Stimulated activated CD8-positive, alpha-beta memory T cell treated with anti-CD3 and anti-CD28 coated beads, Interleukin-7, amount 100 ng/mL, for 1 hour (primary cell): Measurements from ENCODE around the gene PGP.

ENCODE experiments used
- DNase-seq, 2 donors: peaks; one replicate each; pipeline ENCODE4 v3.0.0-alpha.2; 2020; ENCODE audit warnings: low read depth in 2 of 2

PGP gene

GRCh38 chr16:2237493-2238149, 23.0 kb upstream of the PGP start:
- DNase-seq, result no peak

- DNase-seq, result no peak
These were observed 22.5 kb upstream of the PGP start for GRCh38 chr16:2237102-2237482.

DNA sequence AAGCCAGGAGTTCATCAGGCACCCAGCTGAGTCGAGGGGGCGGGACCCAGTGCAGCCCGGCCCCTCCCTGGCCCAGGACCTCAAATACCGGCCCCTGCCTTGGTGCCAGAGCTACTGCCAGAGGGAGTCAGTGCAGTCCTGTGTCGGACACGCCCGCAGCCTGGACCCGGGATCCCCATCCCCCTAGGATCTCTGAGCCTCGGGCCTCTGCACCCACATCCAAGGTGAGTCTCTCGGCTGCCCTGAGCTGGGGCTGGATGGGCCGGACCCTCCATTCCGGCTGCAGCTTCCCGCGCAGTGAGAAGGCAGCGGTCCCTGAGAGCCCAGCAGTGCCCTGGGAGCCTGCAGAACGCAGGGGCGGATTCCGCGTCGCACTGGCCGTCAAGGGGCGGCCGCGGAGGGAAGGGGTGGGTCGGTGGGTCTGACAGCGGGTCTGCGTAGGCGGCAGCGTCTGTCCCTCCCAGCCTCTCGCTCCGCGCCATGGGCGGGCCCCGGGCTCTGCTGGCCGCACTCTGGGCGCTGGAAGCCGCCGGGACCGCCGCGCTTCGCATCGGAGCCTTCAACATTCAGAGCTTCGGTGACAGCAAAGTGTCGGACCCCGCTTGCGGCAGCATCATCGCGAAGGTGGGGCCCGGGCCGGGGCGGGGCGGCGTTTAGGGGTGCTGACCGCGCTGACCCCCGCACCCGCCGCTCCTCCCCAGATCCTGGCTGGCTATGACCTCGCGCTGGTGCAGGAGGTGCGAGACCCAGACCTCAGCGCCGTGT, 21.9 kb upstream of the PGP start, which contains the start of gene DNASE1L2:
Gene DNASE1L2, plus strand, starts transcription at position 108 of the 765 bp plus-strand sequence. Its CDS starts 373 bp downstream, at position 481.
- DNase-seq, result no peak

DNA sequence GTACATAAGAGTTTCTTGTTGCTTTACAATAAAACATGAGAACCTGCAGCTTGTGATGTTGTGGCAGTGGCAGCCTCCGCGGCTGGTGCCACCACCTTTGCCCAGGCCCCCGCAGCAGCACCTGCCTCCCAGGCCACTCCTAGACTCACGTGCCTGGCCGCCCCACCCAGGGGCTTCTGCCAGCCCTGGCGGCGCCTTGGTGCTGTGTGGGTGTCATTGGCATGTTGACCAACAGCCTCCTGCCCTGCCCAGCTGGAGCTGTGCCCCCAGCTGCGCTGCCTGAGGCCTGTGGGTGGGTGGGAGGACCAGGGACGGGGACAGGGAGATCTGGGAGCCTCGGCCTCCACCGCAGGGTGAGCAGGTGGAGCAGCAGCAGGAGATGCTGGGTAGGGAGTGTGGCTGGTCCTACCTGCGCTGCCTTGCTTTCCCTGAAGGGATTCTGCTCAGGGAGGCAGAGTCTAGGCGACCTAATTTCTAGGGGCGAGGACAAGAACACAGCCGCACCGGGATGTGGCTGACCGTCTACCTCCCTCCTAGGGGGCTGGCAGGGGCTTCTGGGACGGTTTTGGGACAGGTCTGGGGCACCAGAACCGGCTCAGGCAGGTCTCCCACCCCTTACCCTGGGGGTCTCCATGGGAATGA, 21.2 kb upstream of the PGP start:
- DNase-seq, result no peak

- DNase-seq, result no peak
These were observed 20.6 kb upstream of the PGP start for GRCh38 chr16:2235234-2235651.

DNA sequence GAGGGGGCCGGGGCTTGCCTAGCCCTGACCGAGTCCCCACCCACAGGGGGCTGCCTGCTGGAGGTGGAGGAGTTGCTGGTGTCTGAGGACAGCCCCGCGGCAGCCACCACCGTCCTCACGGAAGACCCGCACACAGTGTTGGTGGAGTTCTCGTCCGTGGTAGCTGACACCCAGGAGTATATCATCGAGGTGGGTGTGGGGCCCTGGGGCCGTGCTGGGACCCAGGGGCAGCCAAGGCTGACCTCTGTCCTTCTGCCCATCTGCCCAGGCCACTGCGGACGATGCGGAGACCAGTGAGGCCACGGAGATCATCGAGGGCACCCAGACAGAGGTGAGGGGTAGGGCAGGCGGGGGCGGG, 20.2 kb upstream of the PGP start:
- no peak for DNase-seq

DNA sequence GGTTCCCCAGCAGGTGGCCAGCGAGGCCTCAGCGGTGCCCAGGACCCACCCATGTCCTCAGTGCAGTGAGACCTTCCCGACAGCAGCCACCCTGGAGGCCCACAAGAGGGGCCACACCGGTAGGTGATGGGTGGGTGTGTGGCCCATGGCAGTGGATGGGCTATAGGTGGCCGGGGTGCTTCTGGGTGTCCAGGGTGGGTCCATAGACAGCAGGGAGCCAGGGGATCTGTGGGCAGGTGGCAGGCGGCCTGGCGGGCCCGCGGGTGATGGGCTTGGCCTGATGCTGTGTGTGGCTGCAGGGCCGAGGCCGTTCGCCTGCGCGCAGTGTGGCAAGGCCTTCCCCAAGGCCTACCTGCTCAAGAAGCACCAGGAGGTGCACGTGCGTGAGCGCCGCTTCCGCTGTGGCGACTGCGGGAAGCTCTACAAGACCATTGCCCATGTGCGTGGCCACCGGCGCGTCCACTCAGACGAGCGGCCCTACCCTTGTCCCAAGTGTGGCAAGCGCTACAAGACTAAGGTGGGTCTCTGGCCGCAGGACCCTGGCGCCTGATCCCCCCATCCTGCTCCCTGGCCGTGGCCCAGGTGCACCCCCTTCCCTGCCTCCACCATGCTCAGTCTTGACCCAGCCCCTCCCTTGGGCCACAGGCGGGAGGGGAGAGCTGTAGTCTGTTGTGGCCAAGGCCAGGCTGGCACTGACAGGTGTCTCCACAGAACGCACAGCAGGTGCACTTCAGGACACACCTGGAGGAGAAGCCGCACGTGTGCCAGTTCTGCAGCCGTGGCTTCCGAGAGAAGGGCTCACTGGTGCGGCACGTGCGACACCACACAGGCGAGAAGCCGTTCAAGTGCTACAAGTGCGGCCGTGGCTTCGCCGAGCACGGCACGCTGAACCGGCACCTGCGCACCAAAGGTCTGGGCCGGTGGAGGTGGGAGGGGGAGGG, 19.5 kb upstream of the PGP start:
- no peak for DNase-seq

GRCh38 chr16:2233046-2233775, 18.6 kb upstream of the PGP start:
- DNase-seq, result no peak

DNA sequence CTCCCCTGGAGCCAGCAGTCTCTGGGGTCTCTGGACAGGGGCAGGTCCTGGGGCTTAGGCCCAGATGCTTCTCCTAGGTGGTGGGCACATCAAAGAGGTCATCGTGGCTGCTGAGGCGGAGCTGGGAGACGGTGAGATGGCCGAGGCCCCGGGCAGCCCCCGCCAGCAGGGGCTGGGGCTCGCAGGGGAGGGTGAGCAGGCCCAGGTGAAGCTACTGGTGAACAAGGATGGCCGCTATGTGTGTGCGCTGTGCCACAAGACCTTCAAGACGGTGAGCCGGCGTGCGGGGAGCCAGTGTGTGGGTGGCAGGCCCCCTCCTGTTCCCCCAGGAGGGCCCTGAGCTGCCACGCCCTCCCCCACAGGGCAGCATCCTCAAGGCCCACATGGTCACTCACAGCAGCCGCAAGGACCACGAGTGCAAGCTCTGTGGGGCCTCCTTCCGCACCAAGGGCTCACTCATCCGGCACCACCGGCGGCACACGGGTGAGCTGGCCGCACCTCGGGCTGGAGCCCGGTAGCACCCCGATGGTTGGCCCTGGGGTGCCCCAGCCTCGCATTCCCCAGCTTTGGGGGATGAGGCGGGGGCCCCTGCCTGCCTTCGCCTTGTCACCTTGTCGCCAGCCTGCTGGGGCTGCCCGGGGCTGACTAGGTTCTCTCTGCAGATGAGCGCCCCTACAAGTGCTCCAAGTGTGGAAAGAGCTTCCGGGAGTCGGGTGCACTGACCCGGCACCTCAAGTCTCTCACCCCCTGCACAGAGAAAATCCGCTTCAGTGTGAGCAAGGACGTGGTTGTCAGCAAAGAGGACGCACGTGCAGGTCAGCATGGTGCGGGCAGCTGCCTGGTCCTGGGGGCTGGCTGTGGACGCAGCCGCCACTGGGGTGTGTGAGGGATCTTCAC, 17.7 kb upstream of the PGP start:
- DNase-seq, result no peak

- no peak for DNase-seq
These were observed 16.6 kb upstream of the PGP start for GRCh38 chr16:2231016-2231931.

- DNase-seq, result no peak
These were observed 15.7 kb upstream of the PGP start for GRCh38 chr16:2230376-2230775.

GRCh38 chr16:2229632-2230250, 15.1 kb upstream of the PGP start:
- no peak for DNase-seq

DNA sequence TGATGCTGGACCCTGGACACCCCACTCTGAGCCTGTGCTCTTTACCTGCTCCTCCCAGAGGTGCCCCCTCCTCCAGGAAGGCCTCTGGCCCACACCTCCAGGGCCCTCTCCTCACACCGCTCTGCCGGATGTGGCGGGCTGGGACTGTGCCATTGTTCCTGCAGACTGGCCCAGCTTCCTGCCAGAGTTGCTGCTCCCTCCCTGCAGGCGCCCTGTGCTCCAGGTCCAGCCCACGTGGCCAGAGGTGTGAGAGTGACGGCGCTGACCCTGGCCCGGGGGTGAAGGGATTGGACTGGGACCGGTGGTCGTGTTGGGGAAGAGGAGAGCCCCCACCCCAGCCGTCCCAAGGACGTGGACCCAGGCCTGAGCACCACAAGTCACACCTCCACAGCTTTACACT, 14.5 kb upstream of the PGP start:
- no peak for DNase-seq

- DNase-seq, result no peak
These were observed 13.7 kb upstream of the PGP start for GRCh38 chr16:2228161-2228824.

DNA sequence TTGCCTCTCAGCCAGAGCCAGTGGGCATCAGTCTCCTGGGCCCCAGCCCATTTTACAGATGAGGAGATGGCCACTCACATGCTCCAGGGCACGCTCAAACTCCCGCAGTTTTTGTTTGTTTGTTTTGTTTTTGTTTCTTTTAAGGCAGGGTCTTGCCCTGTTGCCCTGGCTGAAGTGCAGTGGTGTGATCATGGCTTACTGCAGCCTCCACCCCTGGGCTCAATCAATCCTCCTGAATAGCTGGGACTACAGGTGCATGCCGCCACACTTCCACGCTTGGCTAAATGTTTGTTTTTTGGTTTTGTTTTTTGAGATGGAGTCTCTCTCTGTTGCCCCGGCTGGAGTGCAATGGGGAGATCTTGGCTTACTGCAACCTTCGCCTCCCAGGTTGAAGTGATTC, 12.3 kb upstream of the PGP start:
- no peak for DNase-seq

DNA sequence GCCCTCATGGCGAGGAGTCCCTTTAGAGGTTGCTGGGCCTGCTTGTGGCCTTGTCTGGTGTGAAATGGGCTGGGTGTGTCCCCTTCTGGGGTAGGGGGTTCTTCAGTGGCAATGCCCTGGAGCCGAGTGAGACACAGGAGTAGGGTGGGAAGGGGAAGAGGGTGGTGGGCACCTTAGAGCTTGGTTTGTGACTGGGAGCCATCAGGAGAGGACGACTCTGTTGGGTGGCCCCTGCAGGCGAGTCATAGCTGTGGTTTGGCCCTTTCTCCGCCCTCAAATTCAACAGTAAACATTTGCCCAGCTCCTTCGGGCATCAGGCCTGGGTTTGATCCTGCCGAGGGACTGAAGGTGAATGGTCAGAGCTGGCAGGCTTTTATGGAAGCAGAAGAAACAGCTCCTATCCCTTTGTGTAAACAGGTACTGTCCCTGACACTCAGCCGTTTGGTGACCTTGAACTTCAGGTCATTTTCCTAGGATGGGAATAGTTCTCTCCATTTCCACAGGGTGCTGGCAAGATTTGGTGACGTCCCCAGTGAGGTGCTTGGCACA, 11.7 kb upstream of the PGP start:
- no peak for DNase-seq

DNA sequence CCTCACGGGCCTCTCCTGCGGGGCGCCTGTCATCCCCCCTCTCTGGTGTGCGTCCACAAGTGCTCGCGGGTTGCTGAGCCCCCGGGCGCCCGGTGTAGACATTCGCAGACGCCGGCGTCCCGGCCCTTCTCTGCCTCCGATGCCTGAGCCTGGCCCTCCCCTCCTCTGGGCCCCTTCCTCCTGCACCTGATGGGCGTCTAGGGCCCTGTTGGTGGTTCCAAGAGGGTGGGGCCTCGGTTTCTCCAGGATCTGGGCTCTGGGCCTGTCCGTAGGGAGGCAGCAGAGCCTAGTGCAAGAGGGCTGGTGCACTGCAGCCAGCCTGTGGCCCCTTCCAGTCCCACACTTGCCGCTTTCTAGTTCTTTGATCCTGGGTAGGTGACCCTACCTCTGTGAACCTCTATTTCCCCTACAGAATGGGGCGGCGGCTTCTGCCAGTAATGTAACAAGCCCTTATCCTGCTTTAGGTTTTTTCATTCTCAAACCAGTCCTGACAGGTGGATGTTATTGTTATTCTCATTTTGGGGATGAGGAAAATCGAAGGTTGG, 9.4 kb upstream of the PGP start:
- no peak for DNase-seq
